ENCODE measurements around the gene DLX4. TPM values are rescaled to one million over a fixed set of nuclear protein-coding genes. Genes with fewer than 3 reads are reported as not detected.
A peak's percentile ranks its signal among the peaks of the same experiment; 100 is the strongest.

The DLX4 gene
- total RNA-seq: not detected

GRCh38 chr17:49969134-49969759 is at the start of gene DLX4:
TSS of gene DLX4 (plus strand) at chr17:49969190. CDS start at chr17:49969469, 279 bp downstream.
- no peak within 1 kb of the TSS for H3K27ac ChIP-seq
- no peaks in the 10 kb centered on the region for H3K9me3 ChIP-seq
- H3K36me3 ChIP-seq: no peaks in the 10 kb centered on the region
- no peak for TF ChIP-seq CTCF (IDR thresholded peaks at IDR 0.05)
- H3K4me1 ChIP-seq: peaks cover 11 to 38% of the 10 kb centered on the region in 2 donors
- DNase-seq (ENCODE audit: low spot score in 2 of 2): no peak
- H3K27me3 ChIP-seq: peaks cover 42% of the 10 kb centered on the region
- intact Hi-C loops (cut with DNase I): no loop called here
- peak within 1 kb of the TSS; percentile 50 to 52 for H3K4me3 ChIP-seq

GRCh38 chr17:49920030-49920769 is 48.8 kb upstream of the DLX4 start:
- intact Hi-C loops (cut with DNase I): no loop called here
- Histone ChIP-seq H3K36me3 (no peaks in the 10 kb centered on the region), H3K27me3 (no peaks in the 10 kb centered on the region), H3K27ac (no peak overlapping the region), H3K4me3 (no peak overlapping the region), H3K9me3 (no peaks in the 10 kb centered on the region), H3K4me1 (no peaks in the 10 kb centered on the region)
- no peak for DNase-seq (ENCODE audit: low spot score in 2 of 2)
- TF ChIP-seq CTCF (IDR thresholded peaks at IDR 0.05): no peak

- no peak for DNase-seq (ENCODE audit: low spot score in 2 of 2)
- no peak overlapping the region for H3K4me3 ChIP-seq
- TF ChIP-seq CTCF (IDR thresholded peaks at IDR 0.05): no peak
- intact Hi-C loops (cut with DNase I): no loop called here
- no peaks in the 10 kb centered on the region for H3K4me1 ChIP-seq
- no peaks in the 10 kb centered on the region for H3K27me3 ChIP-seq
- no peak overlapping the region for H3K27ac ChIP-seq
- no peaks in the 10 kb centered on the region for H3K36me3 ChIP-seq
- no peaks in the 10 kb centered on the region for H3K9me3 ChIP-seq
Observed at GRCh38 chr17:49922095-49922494, 46.9 kb upstream of the DLX4 start.

GRCh38 chr17:49924116-49924515 is 44.9 kb upstream of the DLX4 start:
- intact Hi-C loops (cut with DNase I): no loop called here
- no peaks in the 10 kb centered on the region for H3K27me3 ChIP-seq
- H3K9me3 ChIP-seq: no peaks in the 10 kb centered on the region
- H3K36me3 ChIP-seq: no peaks in the 10 kb centered on the region
- no peak overlapping the region for H3K4me3 ChIP-seq
- H3K27ac ChIP-seq: no peak overlapping the region
- no peaks in the 10 kb centered on the region for H3K4me1 ChIP-seq
- no peak for DNase-seq (ENCODE audit: low spot score in 2 of 2)
- no peak for TF ChIP-seq CTCF (IDR thresholded peaks at IDR 0.05)

- Histone ChIP-seq H3K27me3 (no peaks in the 10 kb centered on the region), H3K4me3 (no peak overlapping the region), H3K9me3 (no peaks in the 10 kb centered on the region), H3K27ac (no peak overlapping the region), H3K36me3 (no peaks in the 10 kb centered on the region), H3K4me1 (no peaks in the 10 kb centered on the region)
- DNase-seq (ENCODE audit: low spot score in 2 of 2): no peak
- no peak for TF ChIP-seq CTCF (IDR thresholded peaks at IDR 0.05)
- intact Hi-C loops (cut with DNase I): no loop called here
Observed at GRCh38 chr17:49924589-49924988, 44.4 kb upstream of the DLX4 start.

Measured in ascending aorta (tissue), 2 donors.